Vagina (tissue), 2 donors: ENCODE measurements around the gene NAA38.

Source experiments
- POLR2A ChIP-seq, 2 donors: fragments of 450-650 bp; IDR thresholded peaks; one replicate each; pipeline ENCODE4 v1.6.1; 2017; ENCODE audit warnings: antibody characterized with exemption in 2 of 2, mild to moderate bottlenecking in 2 of 2, moderate library complexity in 2 of 2
- TF ChIP-seq, protein P1 (sequence below), 3 experiments: fragments of 450-650 bp in 2 of 3; fragments of 200-600 bp in 1 of 3; sonication (generic) in 1 of 3; IDR thresholded peaks; one replicate each; pipeline ENCODE4 v1.5.1; 2017 to 2019; ENCODE audit warnings: antibody characterized with exemption in 3 of 3, mild to moderate bottlenecking in 2 of 3, moderate library complexity in 2 of 3

DNA sequence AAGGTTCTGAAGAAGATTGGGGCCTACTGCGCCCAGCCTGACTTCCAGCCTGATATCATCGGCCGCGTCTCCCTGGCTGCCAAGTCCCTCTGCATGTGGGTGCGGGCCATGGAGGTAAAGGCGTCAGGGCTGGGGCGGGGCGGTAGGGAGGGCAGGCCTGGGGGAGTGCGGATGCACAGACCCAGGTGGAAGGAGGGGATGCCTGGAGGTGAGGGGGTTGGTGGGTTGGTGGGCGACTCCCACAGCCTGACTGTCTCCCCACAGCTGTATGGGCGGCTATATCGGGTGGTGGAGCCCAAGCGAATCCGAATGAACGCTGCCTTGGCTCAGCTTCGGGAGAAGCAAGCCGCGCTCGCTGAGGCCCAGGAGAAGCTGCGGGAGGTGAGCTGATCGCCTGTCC is 50.2 kb downstream of the NAA38 start:
- TF ChIP-seq, protein P1, sequence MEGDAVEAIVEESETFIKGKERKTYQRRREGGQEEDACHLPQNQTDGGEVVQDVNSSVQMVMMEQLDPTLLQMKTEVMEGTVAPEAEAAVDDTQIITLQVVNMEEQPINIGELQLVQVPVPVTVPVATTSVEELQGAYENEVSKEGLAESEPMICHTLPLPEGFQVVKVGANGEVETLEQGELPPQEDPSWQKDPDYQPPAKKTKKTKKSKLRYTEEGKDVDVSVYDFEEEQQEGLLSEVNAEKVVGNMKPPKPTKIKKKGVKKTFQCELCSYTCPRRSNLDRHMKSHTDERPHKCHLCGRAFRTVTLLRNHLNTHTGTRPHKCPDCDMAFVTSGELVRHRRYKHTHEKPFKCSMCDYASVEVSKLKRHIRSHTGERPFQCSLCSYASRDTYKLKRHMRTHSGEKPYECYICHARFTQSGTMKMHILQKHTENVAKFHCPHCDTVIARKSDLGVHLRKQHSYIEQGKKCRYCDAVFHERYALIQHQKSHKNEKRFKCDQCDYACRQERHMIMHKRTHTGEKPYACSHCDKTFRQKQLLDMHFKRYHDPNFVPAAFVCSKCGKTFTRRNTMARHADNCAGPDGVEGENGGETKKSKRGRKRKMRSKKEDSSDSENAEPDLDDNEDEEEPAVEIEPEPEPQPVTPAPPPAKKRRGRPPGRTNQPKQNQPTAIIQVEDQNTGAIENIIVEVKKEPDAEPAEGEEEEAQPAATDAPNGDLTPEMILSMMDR (IDR thresholded peaks at IDR 0.05), result no peak
- TF ChIP-seq POLR2A (IDR thresholded peaks at IDR 0.05), result no peak
